ENCODE measurements around the gene GPD2.
"Not testable (repeated sequence)": the region's sequence is repeated elsewhere in the genome, so short reads cannot be mapped to it uniquely, and the experiment has no call there.

The GPD2 gene

GRCh38 chr2:156602552-156602933 is 166.4 kb downstream of the GPD2 start:
- no peak for TF ChIP-seq TAF1 (IDR thresholded peaks at IDR 0.05; ENCODE audit: borderline replicate concordance, low read depth, low read length)
- no peak for TF ChIP-seq POLR2AphosphoS5 (IDR thresholded peaks at IDR 0.05; ENCODE audit: low read depth, low read length)
- no peak for TF ChIP-seq POLR2A (IDR thresholded peaks at IDR 0.05; ENCODE audit: low read depth, low read length)
- FAIRE-seq: no peak
- no peak for DNase-seq (ENCODE audit: insufficient read length)

GRCh38 chr2:156615836-156616322 is 179.7 kb downstream of the GPD2 start:
- DNase-seq (ENCODE audit: insufficient read length) (no peak), FAIRE-seq (no peak)
- TF ChIP-seq TAF1 (IDR thresholded peaks at IDR 0.05; ENCODE audit: borderline replicate concordance, low read depth, low read length): no peak
- TF ChIP-seq POLR2AphosphoS5 (IDR thresholded peaks at IDR 0.05; ENCODE audit: low read depth, low read length): no peak
- TF ChIP-seq POLR2A (IDR thresholded peaks at IDR 0.05; ENCODE audit: low read depth, low read length): no peak

DNA sequence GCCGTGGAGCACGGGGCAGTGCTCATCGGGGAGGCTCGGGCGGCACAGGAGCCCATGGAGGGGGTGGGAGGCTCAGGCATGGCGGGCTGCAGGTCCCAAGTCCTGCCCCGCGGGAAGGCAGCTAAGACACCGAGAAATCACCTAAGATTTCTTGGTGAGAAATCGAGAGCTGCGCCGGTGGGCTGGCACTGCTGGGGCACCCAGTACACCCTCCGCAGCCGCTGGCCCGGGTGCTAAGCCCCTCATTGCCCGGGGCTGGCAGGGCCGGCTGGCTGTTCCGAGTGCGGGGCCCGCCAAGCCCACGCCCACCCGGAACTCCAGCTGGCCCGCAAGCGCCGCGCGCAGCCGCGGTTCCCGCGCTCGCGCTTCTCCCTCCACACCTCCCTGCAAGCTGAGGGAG is 181.9 kb downstream of the GPD2 start:
- DNase-seq (ENCODE audit: insufficient read length); FAIRE-seq: not testable (repeated sequence)

DNA sequence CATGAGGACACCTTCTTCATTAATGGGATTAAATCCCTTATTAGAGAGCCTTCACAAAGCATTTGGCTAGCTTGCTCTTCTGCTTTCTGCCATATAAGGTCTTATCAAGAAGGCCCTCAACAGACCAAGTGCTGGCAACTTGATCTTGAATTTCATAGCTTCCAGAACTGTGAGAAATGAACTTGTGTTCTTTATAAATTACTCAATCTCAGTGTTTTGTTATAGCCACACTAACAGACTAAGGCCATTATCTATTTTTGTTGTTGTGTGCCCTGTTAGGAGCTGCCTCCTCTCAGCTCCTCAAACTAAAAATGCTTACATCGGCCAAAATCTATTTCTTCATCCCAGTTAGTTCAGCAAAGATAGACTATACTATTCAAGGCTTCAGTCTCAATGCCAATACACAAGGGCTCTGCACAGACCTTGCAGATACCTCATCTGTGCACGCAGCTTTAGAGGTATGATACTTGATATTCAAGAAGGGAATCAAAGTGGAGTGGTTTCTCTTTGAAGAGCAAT is 182.9 kb downstream of the GPD2 start:
- no peak for TF ChIP-seq POLR2A (IDR thresholded peaks at IDR 0.05; ENCODE audit: low read depth, low read length)
- TF ChIP-seq POLR2AphosphoS5 (IDR thresholded peaks at IDR 0.05; ENCODE audit: low read depth, low read length): no peak
- TF ChIP-seq TAF1 (IDR thresholded peaks at IDR 0.05; ENCODE audit: borderline replicate concordance, low read depth, low read length): no peak
- DNase-seq (ENCODE audit: insufficient read length): no peak
- FAIRE-seq: no peak

- FAIRE-seq (no peak), DNase-seq (ENCODE audit: insufficient read length) (no peak)
- TF ChIP-seq POLR2A (IDR thresholded peaks at IDR 0.05; ENCODE audit: low read depth, low read length) (no peak), TAF1 (IDR thresholded peaks at IDR 0.05; ENCODE audit: borderline replicate concordance, low read depth, low read length) (no peak), POLR2AphosphoS5 (IDR thresholded peaks at IDR 0.05; ENCODE audit: low read depth, low read length) (no peak)
These were observed 186.3 kb downstream of the GPD2 start for GRCh38 chr2:156622491-156622890.

GRCh38 chr2:156625360-156626170 is 189.4 kb downstream of the GPD2 start:
- TF ChIP-seq POLR2AphosphoS5 (IDR thresholded peaks at IDR 0.05; ENCODE audit: low read depth, low read length): no peak
- no peak for TF ChIP-seq POLR2A (IDR thresholded peaks at IDR 0.05; ENCODE audit: low read depth, low read length)
- no peak for TF ChIP-seq TAF1 (IDR thresholded peaks at IDR 0.05; ENCODE audit: borderline replicate concordance, low read depth, low read length)
- no peak for DNase-seq (ENCODE audit: insufficient read length)
- FAIRE-seq: no peak

- FAIRE-seq (no peak), DNase-seq (ENCODE audit: insufficient read length) (no peak)
- TF ChIP-seq POLR2A (IDR thresholded peaks at IDR 0.05; ENCODE audit: low read depth, low read length): no peak
These were observed 190.8 kb downstream of the GPD2 start for GRCh38 chr2:156626931-156627330.

DNA sequence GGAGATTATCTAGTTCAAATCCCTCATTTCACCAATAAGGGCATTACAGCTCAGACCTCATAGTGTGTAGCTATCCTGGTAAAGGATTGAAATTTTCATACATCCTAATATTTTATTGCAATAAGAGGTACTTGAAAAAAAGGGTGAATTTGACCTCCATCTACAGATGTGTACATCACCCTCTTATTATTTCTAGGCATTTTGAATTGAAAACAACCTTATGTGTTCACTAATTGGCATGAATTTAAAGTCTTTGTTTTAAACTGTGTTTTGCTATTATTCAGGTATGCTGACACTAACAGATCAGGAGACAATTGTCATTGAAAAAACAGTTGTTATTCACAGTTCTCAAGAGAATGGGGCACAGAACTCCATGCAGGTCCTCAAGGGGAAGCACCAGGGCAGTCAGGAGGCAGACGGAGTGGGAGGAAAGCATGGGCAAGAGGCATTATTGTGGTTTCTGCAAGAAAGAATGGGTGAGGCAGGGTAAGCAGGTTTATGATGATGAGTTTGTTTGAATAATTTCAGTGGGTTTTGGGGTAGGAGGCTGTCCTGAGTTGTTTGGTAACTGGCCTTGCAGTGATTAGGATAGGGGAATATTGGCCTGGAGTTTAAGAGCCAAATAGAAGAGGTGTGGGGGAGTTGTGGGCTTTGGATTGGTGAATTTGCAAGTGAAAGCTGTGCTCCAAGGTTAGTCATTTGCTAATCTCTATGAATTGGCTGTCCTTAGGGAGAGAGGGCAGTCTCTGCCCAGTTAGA is 194.6 kb downstream of the GPD2 start:
- TF ChIP-seq POLR2AphosphoS5 (IDR thresholded peaks at IDR 0.05; ENCODE audit: low read depth, low read length) (no peak), TAF1 (IDR thresholded peaks at IDR 0.05; ENCODE audit: borderline replicate concordance, low read depth, low read length) (no peak), POLR2A (IDR thresholded peaks at IDR 0.05; ENCODE audit: low read depth, low read length) (no peak)
- no peak for DNase-seq (ENCODE audit: insufficient read length)
- FAIRE-seq: no peak

DNA sequence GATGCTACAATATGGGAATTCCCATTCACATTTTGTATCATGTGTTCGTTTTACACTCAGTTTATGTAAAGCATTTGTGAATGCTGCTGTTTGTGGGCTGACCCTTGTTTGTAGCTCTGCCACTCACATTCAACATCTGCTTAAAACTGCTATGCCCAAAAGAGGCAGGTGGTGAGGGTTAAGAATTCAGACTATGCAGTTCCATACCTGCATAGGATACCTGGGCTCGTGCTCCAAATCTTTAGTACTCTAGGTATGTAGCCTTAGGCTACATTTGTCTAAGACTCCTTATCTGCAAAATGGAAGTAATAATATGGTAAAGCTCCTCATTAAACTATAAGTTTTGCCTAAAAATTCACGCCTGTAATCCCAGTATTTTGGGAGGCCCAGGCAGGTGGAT is 199.5 kb downstream of the GPD2 start:
- no peak for TF ChIP-seq TAF1 (IDR thresholded peaks at IDR 0.05; ENCODE audit: borderline replicate concordance, low read depth, low read length)
- FAIRE-seq: no peak
- DNase-seq (ENCODE audit: insufficient read length): no peak

Data from GM12892 (cell line).